Endothelial cell (in vitro differentiated cells): ENCODE measurements around the gene OR12D1. TPM values are rescaled to one million over a fixed set of nuclear protein-coding genes. Genes with fewer than 3 reads are reported as not detected.
"Not testable (repeated sequence)": the region's sequence is repeated elsewhere in the genome, so short reads cannot be mapped to it uniquely, and the experiment has no call there.

Experiments used
- DNase-seq: peaks from one replicate; pipeline ENCODE4 v3.0.0; 2021; ENCODE audit warnings: low spot score
- H3K27ac Mint-ChIP-seq: one replicate; pipeline ENCODE4 v1.8.0; 2021; ENCODE audit warnings: mixed read lengths, inconsistent platforms; ENCODE audit not compliant: unreplicated experiment
- H3K27me3 Mint-ChIP-seq: one replicate; pipeline ENCODE4 v1.8.0; 2021; ENCODE audit warnings: mild to moderate bottlenecking, moderate library complexity, mixed read lengths, inconsistent platforms; ENCODE audit not compliant: unreplicated experiment
- H3K36me3 Mint-ChIP-seq: one replicate; pipeline ENCODE4 v1.8.0; 2021; ENCODE audit warnings: mild to moderate bottlenecking, low read depth, mixed read lengths, inconsistent platforms; ENCODE audit not compliant: unreplicated experiment
- H3K4me1 Mint-ChIP-seq: one replicate; pipeline ENCODE4 v1.8.0; 2021; ENCODE audit warnings: mild to moderate bottlenecking, mixed read lengths, inconsistent platforms; ENCODE audit not compliant: unreplicated experiment
- H3K4me3 Mint-ChIP-seq: one replicate; pipeline ENCODE4 v1.8.0; 2021; ENCODE audit warnings: mild to moderate bottlenecking, mixed read lengths, inconsistent platforms; ENCODE audit not compliant: unreplicated experiment
- H3K9me3 Mint-ChIP-seq: one replicate; pipeline ENCODE4 v1.8.0; 2021; ENCODE audit warnings: mixed read lengths, inconsistent platforms; ENCODE audit not compliant: unreplicated experiment
- total RNA-seq: library from RNA; stranded (reverse); fragmentation: NEBNext Ultra II Directional; extraction: Animal tissue kit (Norgen Biotek cat#: 25700); gene quantifications from one replicate; pipeline ENCODE4 v1.2.1, GENCODE V29; 2021; ENCODE audit not compliant: unreplicated experiment
- TF ChIP-seq, protein P1 (sequence below): fragments of 200-600 bp; sonication (generic); IDR thresholded peaks from one replicate; pipeline ENCODE4 v1.5.0; 2021; ENCODE audit warnings: antibody characterized with exemption; ENCODE audit not compliant: unreplicated experiment

OR12D1 gene
- total RNA-seq, 1 donor from 2014 or later: not detected

DNA sequence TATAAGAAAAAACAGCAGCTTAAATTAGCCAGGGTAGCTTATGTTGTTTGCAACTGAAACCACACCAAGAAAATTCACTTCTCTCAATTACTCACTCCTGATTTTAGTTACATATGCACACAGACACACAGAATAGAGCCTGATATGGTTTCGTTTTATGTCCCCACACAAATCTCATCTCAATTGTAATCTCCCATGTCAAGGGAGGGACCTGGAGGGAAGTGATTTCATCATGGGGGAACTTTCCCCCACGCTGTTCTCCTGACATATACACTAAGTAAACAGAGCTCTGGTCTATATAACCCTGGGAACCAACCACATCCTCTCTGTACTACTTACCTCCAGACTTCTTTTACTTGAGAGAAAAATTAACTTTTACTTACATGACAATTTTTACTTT is 9.8 kb downstream of the OR12D1 start:
- H3K4me3 Mint-ChIP-seq: no peak overlapping the region

DNA sequence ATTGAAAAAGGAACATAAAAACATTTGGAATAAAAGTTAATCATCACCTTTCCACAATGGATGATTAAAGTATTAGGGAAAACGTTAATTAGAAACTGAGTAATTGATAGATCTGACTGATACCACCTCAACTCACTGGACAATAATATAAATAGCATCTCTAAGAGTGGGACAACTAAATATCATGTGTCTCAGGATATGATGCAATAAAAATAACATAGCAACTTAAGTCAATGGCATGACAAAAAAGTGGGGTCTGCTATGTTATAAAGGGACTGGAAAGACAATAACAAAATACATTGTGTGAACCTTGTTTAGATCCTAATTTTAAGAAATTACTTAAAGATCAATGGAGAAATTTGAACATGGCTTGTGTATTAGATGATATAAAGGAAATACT is 10.3 kb downstream of the OR12D1 start:
- Mint-ChIP-seq H3K27me3 (no peaks in the 10 kb centered on the region), H3K9me3 (no peaks in the 10 kb centered on the region), H3K27ac (no peak overlapping the region), H3K4me3 (no peak overlapping the region), H3K36me3 (no peaks in the 10 kb centered on the region), H3K4me1 (no peaks in the 10 kb centered on the region)
- TF ChIP-seq, protein P1, sequence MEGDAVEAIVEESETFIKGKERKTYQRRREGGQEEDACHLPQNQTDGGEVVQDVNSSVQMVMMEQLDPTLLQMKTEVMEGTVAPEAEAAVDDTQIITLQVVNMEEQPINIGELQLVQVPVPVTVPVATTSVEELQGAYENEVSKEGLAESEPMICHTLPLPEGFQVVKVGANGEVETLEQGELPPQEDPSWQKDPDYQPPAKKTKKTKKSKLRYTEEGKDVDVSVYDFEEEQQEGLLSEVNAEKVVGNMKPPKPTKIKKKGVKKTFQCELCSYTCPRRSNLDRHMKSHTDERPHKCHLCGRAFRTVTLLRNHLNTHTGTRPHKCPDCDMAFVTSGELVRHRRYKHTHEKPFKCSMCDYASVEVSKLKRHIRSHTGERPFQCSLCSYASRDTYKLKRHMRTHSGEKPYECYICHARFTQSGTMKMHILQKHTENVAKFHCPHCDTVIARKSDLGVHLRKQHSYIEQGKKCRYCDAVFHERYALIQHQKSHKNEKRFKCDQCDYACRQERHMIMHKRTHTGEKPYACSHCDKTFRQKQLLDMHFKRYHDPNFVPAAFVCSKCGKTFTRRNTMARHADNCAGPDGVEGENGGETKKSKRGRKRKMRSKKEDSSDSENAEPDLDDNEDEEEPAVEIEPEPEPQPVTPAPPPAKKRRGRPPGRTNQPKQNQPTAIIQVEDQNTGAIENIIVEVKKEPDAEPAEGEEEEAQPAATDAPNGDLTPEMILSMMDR: no peak
- no peak for DNase-seq

More for the DNA sequence above, 9.8 kb downstream of the OR12D1 start:
- TF ChIP-seq, protein P1: no peak
- H3K4me1 Mint-ChIP-seq: no peaks in the 10 kb centered on the region
- H3K9me3 Mint-ChIP-seq: no peaks in the 10 kb centered on the region
- no peaks in the 10 kb centered on the region for H3K36me3 Mint-ChIP-seq
- no peaks in the 10 kb centered on the region for H3K27me3 Mint-ChIP-seq
- no peak overlapping the region for H3K27ac Mint-ChIP-seq
- DNase-seq: no peak

DNA sequence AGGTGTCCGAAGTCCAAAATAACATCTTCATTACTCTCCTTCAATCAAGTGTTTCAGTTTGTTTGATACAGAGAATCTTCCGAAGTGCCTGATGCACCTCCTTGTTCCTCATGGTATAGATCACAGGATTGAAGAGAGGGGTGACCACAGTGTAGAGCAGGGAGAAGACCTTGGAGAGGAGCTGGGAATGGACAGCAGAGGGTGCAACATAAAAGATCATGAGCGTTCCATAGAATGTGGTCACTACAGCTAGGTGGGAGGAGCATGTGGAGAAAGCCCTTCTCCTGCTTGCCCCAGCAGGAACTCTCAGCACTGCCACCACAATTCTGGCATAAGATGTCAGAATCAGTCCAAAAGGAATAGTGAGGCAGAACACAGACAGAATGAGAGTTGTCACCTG is 11.9 kb downstream of the OR12D1 start:
- no peaks in the 10 kb centered on the region for H3K36me3 Mint-ChIP-seq
- no peak overlapping the region for H3K27ac Mint-ChIP-seq
- TF ChIP-seq, protein P1: no peak
- H3K9me3 Mint-ChIP-seq: no peaks in the 10 kb centered on the region
- H3K27me3 Mint-ChIP-seq: no peaks in the 10 kb centered on the region
- H3K4me3 Mint-ChIP-seq: no peak overlapping the region
- no peaks in the 10 kb centered on the region for H3K4me1 Mint-ChIP-seq
- DNase-seq: no peak

DNA sequence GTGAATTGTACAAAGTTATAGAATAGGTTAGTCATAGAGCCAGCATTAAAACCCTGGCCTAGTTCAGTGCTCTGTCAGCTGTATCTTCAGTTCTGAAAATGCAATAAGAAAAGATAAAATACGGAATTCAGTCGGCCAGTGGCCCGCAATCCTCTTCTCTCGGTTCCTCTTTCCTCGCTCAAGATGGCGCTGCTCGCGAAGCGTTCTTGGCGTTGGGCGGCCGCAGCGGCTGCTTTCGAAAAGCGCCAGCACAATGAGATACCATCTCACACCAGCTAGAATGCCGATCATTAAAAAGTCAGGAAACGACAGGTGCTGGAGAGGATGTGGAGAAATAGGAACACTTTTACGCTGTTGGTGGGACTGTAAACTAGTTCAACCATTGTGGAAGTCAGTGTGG is 22.0 kb downstream of the OR12D1 start:
- not testable (repeated sequence) for H3K9me3 Mint-ChIP-seq, DNase-seq, H3K4me3 Mint-ChIP-seq, H3K36me3 Mint-ChIP-seq, H3K4me1 Mint-ChIP-seq, H3K27me3 Mint-ChIP-seq, H3K27ac Mint-ChIP-seq

DNA sequence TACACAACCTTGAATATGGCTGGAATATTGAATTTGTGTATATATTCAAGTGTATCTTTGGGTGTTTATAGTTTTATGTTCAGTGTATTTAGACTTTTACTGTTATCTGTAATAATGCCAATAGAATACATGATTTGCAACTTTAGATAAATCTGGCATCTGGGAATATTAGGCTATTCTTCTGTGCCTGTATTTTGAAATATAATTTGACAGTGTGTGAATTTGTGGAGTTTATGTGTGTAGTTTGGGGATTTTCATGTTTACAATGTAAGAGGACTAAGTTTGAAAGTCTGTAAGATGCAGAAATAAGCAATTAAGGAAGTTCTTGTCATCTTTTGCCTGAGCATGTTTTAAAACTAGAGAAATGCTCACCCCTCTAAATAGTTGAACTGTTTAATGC is 24.3 kb downstream of the OR12D1 start, which contains the start of gene OR10C1:
OR10C1 (plus strand) TSS at position 301 of the 400 bp plus-strand sequence. CDS start 710 bp downstream, outside the sequence.
- TF ChIP-seq, protein P1: no peak
- DNase-seq: no peak
- H3K36me3 Mint-ChIP-seq: no peaks in the 10 kb centered on the region
- H3K27me3 Mint-ChIP-seq: peaks cover 3% of the 10 kb centered on the region
- no peaks in the 10 kb centered on the region for H3K9me3 Mint-ChIP-seq
- no peak within 1 kb of the TSS for H3K4me3 Mint-ChIP-seq
- no peak within 1 kb of the TSS for H3K27ac Mint-ChIP-seq
- H3K4me1 Mint-ChIP-seq: no peaks in the 10 kb centered on the region
